Natural killer cell (primary cell): ENCODE data around the gene PERM1. TPM values are rescaled to one million over a fixed set of nuclear protein-coding genes. Genes with fewer than 3 reads are reported as not detected.
A peak's percentile ranks its signal among the peaks of the same experiment; 100 is the strongest.

Source experiments
- ATAC-seq, 3 donors: fragments of 150-1000 bp in 2 of 3; fragments of 200-7000 bp in 1 of 3; cut with Tn5 transposase; 1 replicate in 1 of 3; 2 replicates in 2 of 3; pipeline ENCODE4 v1.10.0; 2021; ENCODE audit warnings: mild to moderate bottlenecking in 2 of 3, moderate library complexity in 2 of 3
- DNase-seq, 2 donors: peaks; one replicate each; pipeline versions ENCODE4 v3.0.0 to v3.0.0-alpha.2; 2013 to 2021; ENCODE audit warnings: mixed read lengths in 1 of 2
- H3K27ac ChIP-seq: one replicate; pipeline ENCODE4 v1.5.1; 2013; ENCODE audit warnings: mild to moderate bottlenecking, low read length
- H3K27me3 ChIP-seq: one replicate; pipeline ENCODE4 v1.6.1; 2013; ENCODE audit warnings: low read length; ENCODE audit not compliant: control insufficient read depth, insufficient read depth
- H3K36me3 ChIP-seq: one replicate; pipeline ENCODE4 v1.6.1; 2013; ENCODE audit warnings: low read length; ENCODE audit not compliant: control insufficient read depth, insufficient read depth
- H3K4me1 ChIP-seq: one replicate; pipeline ENCODE4 v1.6.1; 2013; ENCODE audit warnings: low read length; ENCODE audit not compliant: control insufficient read depth, insufficient read depth
- H3K4me3 ChIP-seq: one replicate; pipeline ENCODE4 v1.5.1; 2013; ENCODE audit warnings: low read length
- H3K9me3 ChIP-seq: one replicate; pipeline ENCODE4 v1.6.1; 2013; ENCODE audit warnings: low read length; ENCODE audit not compliant: control insufficient read depth, insufficient read depth
- H3K27ac Mint-ChIP-seq, 2 donors: one replicate each; pipeline ENCODE4 v1.8.0; 2022; ENCODE audit warnings: mild to moderate bottlenecking in 2 of 2, mixed read lengths in 2 of 2, moderate library complexity in 1 of 2
- H3K27me3 Mint-ChIP-seq, 2 donors: one replicate each; pipeline ENCODE4 v1.8.0; 2022; ENCODE audit warnings: low read depth in 2 of 2, mixed read lengths in 2 of 2
- H3K36me3 Mint-ChIP-seq: one replicate; pipeline ENCODE4 v1.8.0; 2022; ENCODE audit warnings: mixed read lengths
- H3K4me1 Mint-ChIP-seq, 2 donors: one replicate each; pipeline ENCODE4 v1.8.0; 2022; ENCODE audit warnings: mixed read lengths in 2 of 2
- H3K4me3 Mint-ChIP-seq: one replicate; pipeline ENCODE4 v1.8.0; 2022; ENCODE audit warnings: mild to moderate bottlenecking, moderate library complexity, mixed read lengths
- H3K9me3 Mint-ChIP-seq, 2 donors: one replicate each; pipeline ENCODE4 v1.8.0; 2022; ENCODE audit warnings: mixed read lengths in 2 of 2
- WGBS: methylation state at CpG from one replicate; pipeline ENCODE4 v1.1.7; 2013; ENCODE audit warnings: missing lambda C conversion rate; ENCODE audit not compliant: insufficient coverage; 5-methylcytosine and 5-hydroxymethylcytosine counted together
- intact Hi-C: fragments of 100-400 bp; cut with micrococcal nuclease; formaldehyde crosslinking; loops from one replicate; pipeline ENCODE4 v1.14.2; 2022
- total RNA-seq, 4 donors: library from RNA; stranded (reverse); fragments of 120-200 nt in 1 of 4; gene quantifications; one replicate each; pipeline versions ENCODE4 v1.2.3 to v1.2.4, GENCODE V29; 2013 to 2022
- TF ChIP-seq, protein P1 (sequence below): fragments of 200-600 bp; IDR thresholded peaks from one replicate; pipeline ENCODE4 v1.8.0; 2022; ENCODE audit warnings: antibody characterized with exemption

The PERM1 gene
- total RNA-seq, 3 donors from 2014 or later (not counting 1 experiment from before 2014, with no cell fraction given) = not detected

DNA sequence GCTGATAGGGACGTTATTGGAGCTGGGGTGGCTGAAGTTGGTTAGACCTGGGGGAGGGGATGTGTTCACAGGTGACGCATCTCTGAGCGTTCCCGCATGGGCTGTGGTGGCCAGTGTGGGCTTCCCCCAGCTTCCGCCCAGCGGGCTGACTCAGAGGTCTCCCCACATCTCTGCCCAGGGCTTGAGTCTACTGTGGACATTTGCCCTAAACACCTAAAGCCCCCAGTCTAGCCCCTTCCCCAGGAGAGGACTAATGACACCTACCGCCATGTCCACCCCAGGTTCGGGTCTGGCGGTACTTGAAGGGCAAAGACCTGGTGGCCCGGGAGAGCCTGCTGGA lies 40.0 kb upstream of the PERM1 start:
- peaks cover 0 to 18% of the 10 kb centered on the region in 2 donors for H3K4me1 Mint-ChIP-seq
- ATAC-seq = no peak
- TF ChIP-seq, protein P1, sequence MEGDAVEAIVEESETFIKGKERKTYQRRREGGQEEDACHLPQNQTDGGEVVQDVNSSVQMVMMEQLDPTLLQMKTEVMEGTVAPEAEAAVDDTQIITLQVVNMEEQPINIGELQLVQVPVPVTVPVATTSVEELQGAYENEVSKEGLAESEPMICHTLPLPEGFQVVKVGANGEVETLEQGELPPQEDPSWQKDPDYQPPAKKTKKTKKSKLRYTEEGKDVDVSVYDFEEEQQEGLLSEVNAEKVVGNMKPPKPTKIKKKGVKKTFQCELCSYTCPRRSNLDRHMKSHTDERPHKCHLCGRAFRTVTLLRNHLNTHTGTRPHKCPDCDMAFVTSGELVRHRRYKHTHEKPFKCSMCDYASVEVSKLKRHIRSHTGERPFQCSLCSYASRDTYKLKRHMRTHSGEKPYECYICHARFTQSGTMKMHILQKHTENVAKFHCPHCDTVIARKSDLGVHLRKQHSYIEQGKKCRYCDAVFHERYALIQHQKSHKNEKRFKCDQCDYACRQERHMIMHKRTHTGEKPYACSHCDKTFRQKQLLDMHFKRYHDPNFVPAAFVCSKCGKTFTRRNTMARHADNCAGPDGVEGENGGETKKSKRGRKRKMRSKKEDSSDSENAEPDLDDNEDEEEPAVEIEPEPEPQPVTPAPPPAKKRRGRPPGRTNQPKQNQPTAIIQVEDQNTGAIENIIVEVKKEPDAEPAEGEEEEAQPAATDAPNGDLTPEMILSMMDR = no peak
- H3K27me3 Mint-ChIP-seq = peaks cover 0 to 9% of the 10 kb centered on the region in 2 donors
- H3K9me3 ChIP-seq = no peaks in the 10 kb centered on the region
- no peaks in the 10 kb centered on the region for H3K36me3 Mint-ChIP-seq
- H3K4me3 ChIP-seq = no peak overlapping the region
- no peak overlapping the region for H3K27ac Mint-ChIP-seq
- intact Hi-C loops = no loop called here
- peaks cover 11% of the 10 kb centered on the region for H3K27me3 ChIP-seq
- WGBS = 67% methylated on average over 10 of the region's 10 CpGs
- no peak for DNase-seq
- no peaks in the 10 kb centered on the region for H3K36me3 ChIP-seq
- H3K27ac ChIP-seq = no peak overlapping the region
- no peak overlapping the region for H3K4me3 Mint-ChIP-seq
- peaks cover 24% of the 10 kb centered on the region for H3K4me1 ChIP-seq
- no peaks in the 10 kb centered on the region for H3K9me3 Mint-ChIP-seq

DNA sequence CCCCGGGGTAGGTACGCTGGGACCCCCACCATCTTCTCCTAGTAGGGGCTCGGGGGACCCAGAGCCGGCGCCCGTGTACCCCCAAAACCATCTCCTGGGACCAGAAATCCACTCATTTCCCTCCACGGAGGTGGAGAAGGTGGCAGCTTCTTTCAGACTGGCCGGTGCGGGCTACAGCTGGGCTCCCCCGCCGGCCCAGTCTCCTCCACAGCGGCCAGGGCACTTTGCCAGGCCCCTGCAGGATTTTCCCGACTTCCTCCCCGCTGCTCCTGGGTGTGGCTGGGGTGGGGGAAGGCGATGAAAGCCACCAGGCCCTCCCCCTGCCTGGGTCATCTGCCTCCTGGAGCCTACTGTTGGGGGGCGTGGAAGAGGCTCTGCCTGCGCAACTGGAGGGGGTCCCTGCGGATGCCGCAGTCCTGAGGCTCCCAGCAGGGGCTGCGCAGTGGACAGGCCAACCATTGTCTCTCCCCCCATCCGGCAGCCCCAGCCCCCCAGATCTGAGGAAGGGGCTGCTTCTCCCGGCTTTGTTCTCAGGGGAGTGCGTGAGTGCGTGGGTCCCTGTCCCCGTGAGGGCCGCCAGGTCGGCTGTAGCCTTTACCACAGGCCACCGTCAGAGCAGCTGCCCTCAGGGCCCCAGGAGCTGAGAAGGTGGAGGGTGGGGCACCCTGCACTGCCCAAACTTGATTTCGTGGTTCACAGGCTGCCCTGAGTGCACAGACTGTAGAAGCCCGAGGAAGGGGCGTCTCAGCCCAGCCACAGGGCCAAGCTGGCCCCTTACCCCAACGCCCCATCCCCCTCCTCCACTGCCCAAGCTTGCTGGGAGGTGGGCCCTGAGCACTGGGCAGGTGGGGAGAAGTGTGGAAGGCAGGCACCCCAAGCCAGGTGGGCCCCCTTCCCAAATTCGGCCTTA lies 39.4 kb upstream of the PERM1 start:
- H3K27ac ChIP-seq = no peak overlapping the region
- Mint-ChIP-seq H3K4me3 (peak overlapping the region; percentile 72), H3K4me1 (peaks cover 0 to 18% of the 10 kb centered on the region in 2 donors), H3K9me3 (no peaks in the 10 kb centered on the region), H3K27ac (no peak overlapping the region), H3K36me3 (no peaks in the 10 kb centered on the region), H3K27me3 (peaks cover 0 to 9% of the 10 kb centered on the region in 2 donors)
- DNase-seq (no peak), ATAC-seq (no peak)
- WGBS = 31% methylated on average over 32 of the region's 33 CpGs
- TF ChIP-seq, protein P1 = no peak
- peaks cover 11% of the 10 kb centered on the region for H3K27me3 ChIP-seq
- intact Hi-C loops = no loop called here
- H3K4me1 ChIP-seq = peaks cover 24% of the 10 kb centered on the region
- no peaks in the 10 kb centered on the region for H3K36me3 ChIP-seq
- H3K4me3 ChIP-seq = no peak overlapping the region
- no peaks in the 10 kb centered on the region for H3K9me3 ChIP-seq

DNA sequence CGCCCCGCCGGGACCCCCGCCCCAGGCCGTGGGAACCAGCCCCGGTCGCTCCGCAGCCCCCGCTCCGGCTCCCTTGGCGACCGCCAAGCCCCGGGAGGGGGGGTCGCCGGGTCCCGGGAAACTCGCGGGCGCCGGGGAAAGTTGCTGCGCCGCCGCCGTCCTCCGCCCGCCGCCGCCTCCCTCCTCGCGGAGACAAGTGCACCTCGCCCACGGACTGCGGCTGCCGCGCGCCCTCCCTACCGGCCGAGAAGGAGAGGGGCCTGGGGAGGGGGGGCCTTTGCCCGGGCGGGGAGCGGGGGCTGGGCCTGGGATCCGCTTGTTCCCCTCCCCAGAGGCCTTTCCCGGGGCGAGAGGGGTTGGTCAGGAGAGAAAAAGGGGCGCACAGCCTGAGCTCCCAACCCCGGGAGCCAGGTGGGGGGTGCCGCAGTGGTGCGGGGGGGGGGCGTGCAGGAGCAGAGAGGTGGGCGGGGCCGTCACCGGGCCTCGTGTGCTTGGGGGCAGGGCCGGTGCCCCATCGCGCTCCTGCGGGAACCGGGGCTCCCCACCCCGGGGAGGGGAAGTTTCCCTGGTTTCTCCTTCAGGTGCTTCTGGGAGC lies 38.6 kb upstream of the PERM1 start:
- no peaks in the 10 kb centered on the region for H3K9me3 Mint-ChIP-seq
- H3K27ac ChIP-seq = no peak overlapping the region
- H3K27ac Mint-ChIP-seq = no peak overlapping the region
- TF ChIP-seq, protein P1 = no peak
- no peaks in the 10 kb centered on the region for H3K9me3 ChIP-seq
- H3K27me3 Mint-ChIP-seq = peaks cover 0 to 9% of the 10 kb centered on the region in 2 donors
- ATAC-seq (no peak), DNase-seq (peak in 1 of 2 donors; percentile 56)
- WGBS = under 1% methylated on average over 53 of the region's 59 CpGs
- peaks cover 0 to 18% of the 10 kb centered on the region in 2 donors for H3K4me1 Mint-ChIP-seq
- intact Hi-C loops = no loop called here
- no peaks in the 10 kb centered on the region for H3K36me3 ChIP-seq
- H3K27me3 ChIP-seq = peaks cover 11% of the 10 kb centered on the region
- H3K4me3 ChIP-seq = no peak overlapping the region
- H3K36me3 Mint-ChIP-seq = no peaks in the 10 kb centered on the region
- peaks cover 24% of the 10 kb centered on the region for H3K4me1 ChIP-seq
- peak overlapping the region; percentile 72 for H3K4me3 Mint-ChIP-seq
